OCI-LY1 (cell line): ENCODE measurements around the gene PAK2.
"Not testable (repeated sequence)": the region's sequence is repeated elsewhere in the genome, so short reads cannot be mapped to it uniquely, and the experiment has no call there.

Experiments
- EZH2 ChIP-seq: fragments of 200-600 bp; sonication (generic), shearing (Covaris generic); IDR thresholded peaks from 2 replicates; pipeline ENCODE4 v1.8.0; 2017; ENCODE audit warnings: borderline replicate concordance, mixed run types, mild to moderate bottlenecking, antibody characterized with exemption, low read length, moderate library complexity, mixed read lengths
- TF ChIP-seq, protein P1 (sequence below): fragments of 200-600 bp; sonication (generic), shearing (Covaris generic); IDR thresholded peaks from 2 replicates; pipeline ENCODE4 v1.5.1; 2017; ENCODE audit warnings: mild to moderate bottlenecking, antibody characterized with exemption, low read length, moderate library complexity, mixed read lengths

DNA sequence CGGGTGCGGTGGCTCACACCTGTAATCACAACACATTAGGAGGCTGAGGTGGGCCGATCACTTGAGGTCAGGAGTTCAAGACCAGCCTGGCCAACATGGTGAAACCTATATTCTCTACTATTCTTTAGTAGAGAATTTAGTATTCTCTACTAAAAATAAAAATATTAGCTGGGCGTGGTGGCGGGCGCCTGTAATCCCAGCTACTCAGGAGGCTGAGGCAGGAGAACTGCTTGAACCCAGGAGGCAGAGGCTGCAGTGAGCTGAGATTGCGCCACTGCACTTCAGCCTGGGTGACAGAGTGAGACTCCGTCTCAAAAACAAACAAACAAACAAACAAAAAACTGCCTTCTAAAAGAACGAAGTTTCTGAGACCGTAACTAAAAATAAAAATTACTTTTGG, 3.9 kb downstream of the PAK2 start:
- TF ChIP-seq, protein P1, sequence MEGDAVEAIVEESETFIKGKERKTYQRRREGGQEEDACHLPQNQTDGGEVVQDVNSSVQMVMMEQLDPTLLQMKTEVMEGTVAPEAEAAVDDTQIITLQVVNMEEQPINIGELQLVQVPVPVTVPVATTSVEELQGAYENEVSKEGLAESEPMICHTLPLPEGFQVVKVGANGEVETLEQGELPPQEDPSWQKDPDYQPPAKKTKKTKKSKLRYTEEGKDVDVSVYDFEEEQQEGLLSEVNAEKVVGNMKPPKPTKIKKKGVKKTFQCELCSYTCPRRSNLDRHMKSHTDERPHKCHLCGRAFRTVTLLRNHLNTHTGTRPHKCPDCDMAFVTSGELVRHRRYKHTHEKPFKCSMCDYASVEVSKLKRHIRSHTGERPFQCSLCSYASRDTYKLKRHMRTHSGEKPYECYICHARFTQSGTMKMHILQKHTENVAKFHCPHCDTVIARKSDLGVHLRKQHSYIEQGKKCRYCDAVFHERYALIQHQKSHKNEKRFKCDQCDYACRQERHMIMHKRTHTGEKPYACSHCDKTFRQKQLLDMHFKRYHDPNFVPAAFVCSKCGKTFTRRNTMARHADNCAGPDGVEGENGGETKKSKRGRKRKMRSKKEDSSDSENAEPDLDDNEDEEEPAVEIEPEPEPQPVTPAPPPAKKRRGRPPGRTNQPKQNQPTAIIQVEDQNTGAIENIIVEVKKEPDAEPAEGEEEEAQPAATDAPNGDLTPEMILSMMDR: not testable (repeated sequence)
- TF ChIP-seq EZH2: not testable (repeated sequence)
